SK-N-SH (cell line): Measurements from ENCODE around the gene POU2AF1. TPM values are rescaled to one million over a fixed set of nuclear protein-coding genes. Genes with fewer than 3 reads are reported as not detected.

ENCODE experiments used
- CTCF ChIA-PET: fragments of 300-600, 350-600 bp; formaldehyde crosslinking; extraction: SDS; loops from one replicate; lab custom pipeline; 2021; lab: Yijun Ruan, JAX
- POLR2A ChIA-PET: fragments of 350-600 bp; sonication (Branson Sonifier 250); formaldehyde crosslinking; extraction: SDS; loops from one replicate; lab custom pipeline; 2020; ENCODE audit warnings: antibody characterized with exemption, inconsistent platforms; lab: Yijun Ruan, JAX
- DNase-seq: peaks from one replicate; pipeline ENCODE4 v3.0.0; 2012
- H2AFZ ChIP-seq: fragments of 200-600 bp; sonication (generic); 2 replicates; pipeline ENCODE4 v1.8.1; 2016; ENCODE audit warnings: antibody characterized with exemption, mild to moderate bottlenecking, low read depth
- H3F3A ChIP-seq: fragments of 200-600 bp; sonication (generic); replicated peaks from 2 replicates; pipeline ENCODE3; 2016; ENCODE audit warnings: antibody characterized with exemption, mild to moderate bottlenecking; ENCODE audit not compliant: insufficient read depth
- H3K27ac ChIP-seq, 2 experiments: fragments of 200-500 bp in 1 of 2; fragments of 200-600 bp in 1 of 2; sonication (Bioruptor generic) in 1 of 2; sonication (generic), shearing (Covaris generic) in 1 of 2; 2 replicates each; pipeline versions ENCODE4 v1.5.1 to v1.6.1; 2014 to 2016; ENCODE audit warnings: low read depth in 2 of 2, inconsistent platforms in 1 of 2, low read length in 1 of 2, mild to moderate bottlenecking in 1 of 2, mixed read lengths in 1 of 2
- H3K27me3 ChIP-seq: fragments of 200-600 bp; sonication (generic), shearing (Covaris generic); 2 replicates; pipeline ENCODE4 v1.6.1; 2016; ENCODE audit warnings: mixed run types; ENCODE audit not compliant: insufficient read depth
- H3K36me3 ChIP-seq, 2 experiments: fragments of 200-500 bp in 1 of 2; fragments of 200-600 bp in 1 of 2; sonication (Bioruptor generic) in 1 of 2; sonication (generic) in 1 of 2; replicated peaks in 1 of 2; 2 replicates each; pipeline versions ENCODE3 to v1.5.1; 2014 to 2016; ENCODE audit warnings: low read length in 1 of 2, mild to moderate bottlenecking in 1 of 2; ENCODE audit not compliant: insufficient read depth in 2 of 2, control insufficient read depth in 1 of 2
- H3K4me1 ChIP-seq, 2 experiments: fragments of 200-500 bp in 1 of 2; fragments of 200-600 bp in 1 of 2; sonication (Bioruptor generic) in 1 of 2; sonication (generic), shearing (Covaris generic) in 1 of 2; 2 replicates each; pipeline versions ENCODE4 v1.5.1 to v1.6.1; 2014 to 2016; ENCODE audit warnings: low read depth in 1 of 2, low read length in 1 of 2, mixed run types in 1 of 2; ENCODE audit not compliant: insufficient read depth in 2 of 2, control insufficient read depth in 1 of 2
- H3K4me2 ChIP-seq: fragments of 200-600 bp; sonication (generic), shearing (Covaris generic); 2 replicates; pipeline ENCODE4 v1.6.1; 2017; ENCODE audit warnings: mixed run types
- H3K4me3 ChIP-seq, 2 experiments: fragments of 200-500 bp in 1 of 2; fragments of 200-600 bp in 1 of 2; sonication (Bioruptor generic) in 1 of 2; sonication (generic), shearing (Covaris generic) in 1 of 2; 2 replicates each; pipeline versions ENCODE4 v1.5.1 to v1.8.1; 2014 to 2016; ENCODE audit warnings: low read depth in 2 of 2, inconsistent platforms in 1 of 2, low read length in 1 of 2, mild to moderate bottlenecking in 1 of 2, mixed read lengths in 1 of 2, moderate library complexity in 1 of 2
- H3K79me2 ChIP-seq: fragments of 200-600 bp; sonication (generic); 2 replicates; pipeline ENCODE4 v1.8.1; 2017; ENCODE audit warnings: mild to moderate bottlenecking; ENCODE audit not compliant: insufficient read depth
- H3K9ac ChIP-seq: fragments of 200-600 bp; sonication (generic); 2 replicates; pipeline ENCODE4 v1.6.1; 2017; ENCODE audit warnings: mixed run types
- H3K9me2 ChIP-seq: fragments of 200-600 bp; sonication (generic); 2 replicates; pipeline ENCODE4 v1.6.1; 2017; ENCODE audit warnings: mixed run types
- H3K9me3 ChIP-seq: fragments of 200-600 bp; sonication (generic); 2 replicates; pipeline ENCODE4 v1.6.1; 2017; ENCODE audit warnings: mixed run types, mild to moderate bottlenecking, moderate library complexity
- H4K20me1 ChIP-seq: fragments of 200-600 bp; sonication (generic); 2 replicates; pipeline ENCODE4 v1.6.1; 2017; ENCODE audit warnings: mild to moderate bottlenecking, mixed run types; ENCODE audit not compliant: insufficient read depth
- CTCF ChIP-seq: fragments of 200-600 bp; sonication (generic); IDR thresholded peaks from 2 replicates; pipeline ENCODE4 v1.6.1; 2017; ENCODE audit warnings: antibody characterized with exemption, mild to moderate bottlenecking, moderate library complexity
- ELF1 ChIP-seq: IDR thresholded peaks from 2 replicates; pipeline ENCODE4 v1.4.0; 2012
- EZH2phosphoT487 ChIP-seq: fragments of 200-600 bp; sonication (generic); IDR thresholded peaks from 2 replicates; pipeline ENCODE4 v1.6.1; 2017; ENCODE audit warnings: low read depth, mixed run types, mild to moderate bottlenecking, antibody characterized with exemption, moderate library complexity, borderline replicate concordance
- FOSL2 ChIP-seq: IDR thresholded peaks from 2 replicates; pipeline ENCODE4 v1.4.0; 2012; ENCODE audit warnings: low read depth, mild to moderate bottlenecking, moderate library complexity, borderline replicate concordance
- FOXM1 ChIP-seq: IDR thresholded peaks from 2 replicates; pipeline ENCODE4 v1.4.0; 2012; ENCODE audit warnings: low read depth, mild to moderate bottlenecking
- GABPA ChIP-seq: IDR thresholded peaks from 2 replicates; pipeline ENCODE4 v1.4.0; 2012; ENCODE audit warnings: low read depth, mild to moderate bottlenecking
- IRF3 ChIP-seq: fragments of 150-350 bp; IDR thresholded peaks from 2 replicates; pipeline ENCODE4 v1.6.1; 2016; ENCODE audit warnings: mild to moderate bottlenecking, low read depth, low read length
- MXI1 ChIP-seq: IDR thresholded peaks from 2 replicates; pipeline ENCODE4 v1.6.1; 2012; ENCODE audit warnings: mild to moderate bottlenecking, low read depth, low read length, improper control_type of control experiment
- NFIC ChIP-seq: IDR thresholded peaks from 2 replicates; pipeline ENCODE4 v1.4.0; 2012; ENCODE audit warnings: borderline replicate concordance
- NRF1 ChIP-seq: IDR thresholded peaks from 2 replicates; pipeline ENCODE4 v1.6.1; 2012; ENCODE audit warnings: low read depth, mild to moderate bottlenecking, low read length
- POLR2AphosphoS5 ChIP-seq: IDR thresholded peaks from 2 replicates; pipeline ENCODE4 v1.6.1; 2012; ENCODE audit warnings: low read depth, low read length
- RAD21 ChIP-seq: IDR thresholded peaks from 2 replicates; pipeline ENCODE4 v1.6.1; 2012; ENCODE audit warnings: mild to moderate bottlenecking, low read length
- RXRA ChIP-seq: IDR thresholded peaks from 2 replicates; pipeline ENCODE4 v1.4.0; 2012; ENCODE audit warnings: low read depth, mild to moderate bottlenecking, borderline replicate concordance
- SMC3 ChIP-seq: IDR thresholded peaks from 2 replicates; pipeline ENCODE4 v1.6.1; 2012; ENCODE audit warnings: low read depth, low read length, improper control_type of control experiment
- TEAD4 ChIP-seq: IDR thresholded peaks from 2 replicates; pipeline ENCODE4 v1.4.0; 2012; ENCODE audit warnings: mild to moderate bottlenecking, borderline replicate concordance; ENCODE audit not compliant: insufficient read depth
- USF2 ChIP-seq: fragments of 150-350 bp; IDR thresholded peaks from 2 replicates; pipeline ENCODE4 v1.6.1; 2017; ENCODE audit warnings: antibody characterized with exemption, low read length, low read depth, borderline replicate concordance
- YY1 ChIP-seq: IDR thresholded peaks from 2 replicates; pipeline ENCODE4 v1.4.0; 2012; ENCODE audit warnings: low read depth, mild to moderate bottlenecking
- ZBTB33 ChIP-seq: IDR thresholded peaks from 2 replicates; pipeline ENCODE4 v1.4.0; 2012; ENCODE audit warnings: low read depth, borderline replicate concordance
- WGBS: methylation state at CpG from one replicate; pipeline ENCODE4 v1.1.6; 2017; ENCODE audit warnings: low lambda C conversion rate; 5-methylcytosine and 5-hydroxymethylcytosine counted together
- polyA plus RNA-seq, 3 experiments: library from polyadenylated mRNA; depleted of rRNA; stranded (reverse); fragments of >200 nt; gene quantifications; 2 replicates each; pipeline ENCODE4 v1.2.3, GENCODE V29; 2012

Gene POU2AF1
- polyA plus RNA-seq, 1 of the 3 experiments (the other 2 are of a cell fraction), result 0.07 TPM

GRCh38 chr11:111419181-111419580 lies 40.1 kb upstream of the POU2AF1 start:
- no peak overlapping the region for H3K4me2 ChIP-seq
- no peaks in the 10 kb centered on the region for H3K9me3 ChIP-seq
- no peaks in the 10 kb centered on the region; the same call in 1 of the 2 replicates for H3K27me3 ChIP-seq
- H3K9ac ChIP-seq, result no peak overlapping the region
- no peaks in the 10 kb centered on the region for H4K20me1 ChIP-seq
- TF ChIP-seq EZH2phosphoT487 (no peak), NFIC (no peak)
- no peaks in the 10 kb centered on the region for H3K9me2 ChIP-seq
- no peak overlapping the region for H3K4me3 ChIP-seq
- no peak overlapping the region for H3K27ac ChIP-seq
- POLR2A ChIA-PET, result no interaction called here
- no peak overlapping the region for H2AFZ ChIP-seq
- CTCF ChIA-PET, result interaction anchor here (1.2 to 18.5 kb wide), 5 partner anchors 9 to 138 kb away, joined by 4 to 305 read pairs (median 26); partner anchors contain the start of gene POU2AF3
- 60% methylated on average over 4 of the region's 4 CpGs for WGBS
- H3F3A ChIP-seq, result no peaks in the 10 kb centered on the region
- H3K36me3 ChIP-seq, result no peaks in the 10 kb centered on the region
- no peaks in the 10 kb centered on the region for H3K79me2 ChIP-seq
- no peaks in the 10 kb centered on the region; a peak in 1 of 4 replicates for H3K4me1 ChIP-seq
- DNase-seq, result no peak

GRCh38 chr11:111418436-111418787 lies 39.3 kb upstream of the POU2AF1 start:
- no peak for DNase-seq
- Histone ChIP-seq H2AFZ (no peak overlapping the region), H3K36me3 (no peaks in the 10 kb centered on the region), H3K4me3 (no peak overlapping the region), H3K4me1 (no peaks in the 10 kb centered on the region; a peak in 1 of 4 replicates), H3F3A (no peaks in the 10 kb centered on the region), H3K27ac (no peak overlapping the region), H3K79me2 (no peaks in the 10 kb centered on the region), H3K4me2 (no peak overlapping the region), H3K9ac (no peak overlapping the region), H3K9me3 (no peaks in the 10 kb centered on the region), H4K20me1 (no peaks in the 10 kb centered on the region), H3K9me2 (no peaks in the 10 kb centered on the region), H3K27me3 (no peaks in the 10 kb centered on the region; the same call in 1 of the 2 replicates)
- ChIA-PET POLR2A (no interaction called here), CTCF (interaction anchor here (0.9 to 18.5 kb wide), 6 partner anchors 10 to 137 kb away, joined by 3 to 305 read pairs (median 8); partner anchors contain the start of gene POU2AF3)
- TF ChIP-seq RXRA, result no peak
- no peak for TF ChIP-seq FOXM1
- no peak for TF ChIP-seq IRF3
- TF ChIP-seq ELF1, result no peak
- TF ChIP-seq CTCF, result no peak
- no peak for TF ChIP-seq FOSL2
- no peak for TF ChIP-seq ZBTB33
- no peak for TF ChIP-seq NRF1
- TF ChIP-seq SMC3, result no peak
- TF ChIP-seq GABPA, result no peak
- no peak for TF ChIP-seq YY1
- no peak for TF ChIP-seq RAD21
- no peak for TF ChIP-seq POLR2AphosphoS5
- no peak for TF ChIP-seq TEAD4
- TF ChIP-seq USF2, result no peak
- no peak for TF ChIP-seq MXI1
- TF ChIP-seq NFIC, result no peak
- WGBS, result 44% methylated on average over 5 of the region's 5 CpGs
